Breast epithelium (tissue), 3 donors: Measurements from ENCODE around the gene DCAF17.

Experiments used
- CTCF ChIP-seq, 3 donors: fragments of 450-650 bp; IDR thresholded peaks; one replicate each; pipeline ENCODE4 v1.5.1; 2016 to 2017; ENCODE audit warnings: antibody characterized with exemption in 3 of 3, mild to moderate bottlenecking in 3 of 3, moderate library complexity in 3 of 3
- POLR2A ChIP-seq: fragments of 450-650 bp; IDR thresholded peaks from one replicate; pipeline ENCODE4 v1.6.1; 2016; ENCODE audit warnings: antibody characterized with exemption, mild to moderate bottlenecking, moderate library complexity
- POLR2AphosphoS5 ChIP-seq, 3 donors: sonication (generic); formaldehyde crosslinking; IDR thresholded peaks; one replicate each; pipeline ENCODE4 v1.6.1; 2017; ENCODE audit warnings: antibody characterized with exemption in 3 of 3

DNA sequence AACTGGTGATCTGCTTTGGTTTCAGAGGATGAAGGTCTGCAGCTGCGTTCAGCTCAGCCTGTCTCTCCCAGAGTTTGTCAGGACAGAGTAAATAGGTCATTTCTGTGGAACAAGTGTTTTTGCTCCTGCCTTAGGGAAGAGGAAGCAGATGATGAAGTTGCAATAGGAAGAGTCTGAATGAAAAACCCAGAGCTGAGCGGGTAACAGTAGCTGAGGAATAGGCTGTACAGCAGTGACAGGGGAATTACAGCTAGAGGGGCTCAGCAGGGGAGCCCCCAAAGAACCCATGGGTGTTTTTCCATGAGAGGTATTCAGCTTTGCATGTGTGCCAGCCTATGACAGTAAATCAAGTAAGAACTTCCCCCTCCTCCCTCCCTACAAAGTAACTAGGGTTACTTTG, 78.0 kb downstream of the DCAF17 start:
- TF ChIP-seq CTCF (IDR thresholded peaks at IDR 0.05): no peak
- TF ChIP-seq POLR2AphosphoS5 (IDR thresholded peaks at IDR 0.05): no peak
- TF ChIP-seq POLR2A: no peak
